GM12891 (cell line): ENCODE measurements around the gene MAVS.

ENCODE experiments used
- POLR2A ChIP-seq: IDR thresholded peaks from 2 replicates; pipeline ENCODE4 v1.6.1; 2011; ENCODE audit warnings: low read depth, low read length, control low read depth
- POLR2AphosphoS5 ChIP-seq: IDR thresholded peaks from 2 replicates; pipeline ENCODE4 v1.6.1; 2011; ENCODE audit warnings: low read depth, low read length, control low read depth

DNA sequence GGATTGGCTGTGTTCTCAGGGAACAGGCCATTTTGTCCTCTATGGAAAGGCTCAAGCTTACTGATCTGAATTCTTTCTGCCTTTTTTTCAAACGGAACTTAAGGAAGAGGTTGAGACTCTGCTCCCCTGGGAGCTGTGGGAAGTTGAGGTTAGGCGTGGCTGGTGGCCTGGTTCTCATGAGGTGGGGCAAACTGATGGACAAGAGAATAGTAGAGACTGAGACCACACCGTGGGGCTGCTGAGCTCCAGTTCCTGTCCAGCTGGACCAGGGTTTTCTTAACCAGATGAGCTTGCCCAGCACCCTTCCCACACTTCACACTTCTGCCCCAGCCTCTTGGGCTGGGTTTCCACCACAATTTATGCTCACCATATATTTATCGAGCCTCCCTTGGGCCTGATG, 20.2 kb upstream of the MAVS start:
- TF ChIP-seq POLR2AphosphoS5 = no peak
- no peak for TF ChIP-seq POLR2A
